SH-SY5Y (cell line): ENCODE results near the gene RNF4.

ENCODE experiments used
- GATA2 ChIP-seq: IDR thresholded peaks from 2 replicates; pipeline ENCODE4 v1.6.1; 2011; ENCODE audit warnings: mild to moderate bottlenecking, low read depth, low read length
- GATA3 ChIP-seq: IDR thresholded peaks from 2 replicates; pipeline ENCODE4 v1.6.1; 2011; ENCODE audit warnings: low read depth, mild to moderate bottlenecking, low read length, moderate library complexity

RNF4 gene

DNA sequence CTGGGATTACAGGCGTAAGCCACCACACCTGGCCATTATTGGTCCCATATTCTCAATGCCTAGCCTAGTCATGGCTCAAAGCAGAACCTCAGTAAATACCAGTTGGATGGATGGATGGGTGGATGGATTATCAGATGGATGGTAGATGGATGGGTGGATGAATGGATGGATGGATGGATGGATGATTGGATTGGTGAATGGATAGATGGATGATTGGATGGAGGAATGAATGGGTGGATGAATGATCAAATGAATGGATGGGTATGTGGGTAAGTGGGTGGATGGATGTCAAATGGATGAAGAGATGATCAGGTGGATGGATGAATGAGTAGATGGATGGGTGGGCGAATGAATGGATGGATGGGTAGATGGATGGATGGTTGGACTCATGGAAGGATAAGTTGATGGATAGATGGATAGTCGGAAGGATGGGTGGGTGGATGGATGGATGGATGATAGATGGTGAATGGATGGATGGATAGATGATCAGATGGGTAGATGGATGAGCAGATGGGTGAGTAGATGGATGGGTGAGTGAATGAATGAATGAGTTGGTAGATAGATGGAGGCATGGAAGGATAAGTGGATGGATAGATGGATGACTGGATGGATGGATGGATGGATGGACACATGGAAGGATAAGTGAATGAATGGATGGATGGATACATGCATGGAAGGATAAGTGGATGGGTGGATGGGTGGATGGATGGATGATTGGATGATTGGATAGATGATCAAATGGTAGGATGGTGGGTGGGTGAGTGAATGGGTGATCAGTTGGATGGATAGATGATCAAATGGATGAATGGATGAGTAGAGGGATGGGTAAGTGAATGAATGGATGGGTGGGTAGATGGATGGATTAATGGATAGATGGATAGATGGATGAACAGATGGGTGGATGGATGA lies 22.0 kb upstream of the RNF4 start:
- TF ChIP-seq GATA2 (no peak), GATA3 (no peak)

DNA sequence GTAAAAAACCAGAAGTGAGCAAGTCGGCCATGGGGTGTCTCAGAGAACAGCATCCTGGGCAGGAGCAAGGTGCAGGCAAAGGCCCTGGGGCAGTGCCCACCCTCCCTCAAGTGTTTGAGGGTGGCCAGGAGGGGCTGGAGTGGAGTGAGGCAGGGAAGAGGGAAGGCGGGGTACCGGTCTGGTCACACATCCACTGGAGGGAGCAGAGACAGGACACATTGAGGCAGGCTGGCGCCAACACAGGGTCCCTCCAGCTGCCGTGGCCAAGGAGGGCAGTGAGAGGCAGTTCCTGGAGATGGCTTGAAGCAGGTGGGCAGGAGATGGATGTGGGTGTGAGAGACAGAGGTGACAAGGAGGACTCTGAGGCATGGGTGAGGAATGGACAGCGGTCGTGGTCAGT lies 20.3 kb upstream of the RNF4 start:
- TF ChIP-seq GATA2, result no peak

DNA sequence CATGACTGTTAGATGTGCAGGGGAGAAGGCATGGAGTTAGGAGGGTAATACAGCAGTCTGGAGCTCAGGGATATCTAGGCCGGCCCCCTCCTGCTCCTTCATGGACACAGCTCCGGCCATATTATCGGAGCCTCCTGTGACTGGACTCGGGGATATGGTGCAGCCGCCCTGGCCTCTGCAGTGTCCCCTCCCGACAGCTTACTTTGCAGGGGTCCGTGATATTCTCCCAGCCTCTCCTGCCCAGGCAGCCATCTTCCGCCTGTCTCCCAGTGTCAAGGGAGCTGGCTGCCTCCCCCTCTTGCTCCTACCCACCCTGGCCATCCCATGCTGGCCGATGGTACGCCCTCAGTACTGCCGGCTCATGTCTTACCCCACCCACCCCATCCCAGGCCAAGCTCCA lies 19.9 kb upstream of the RNF4 start:
- no peak for TF ChIP-seq GATA3
- TF ChIP-seq GATA2, result no peak

DNA sequence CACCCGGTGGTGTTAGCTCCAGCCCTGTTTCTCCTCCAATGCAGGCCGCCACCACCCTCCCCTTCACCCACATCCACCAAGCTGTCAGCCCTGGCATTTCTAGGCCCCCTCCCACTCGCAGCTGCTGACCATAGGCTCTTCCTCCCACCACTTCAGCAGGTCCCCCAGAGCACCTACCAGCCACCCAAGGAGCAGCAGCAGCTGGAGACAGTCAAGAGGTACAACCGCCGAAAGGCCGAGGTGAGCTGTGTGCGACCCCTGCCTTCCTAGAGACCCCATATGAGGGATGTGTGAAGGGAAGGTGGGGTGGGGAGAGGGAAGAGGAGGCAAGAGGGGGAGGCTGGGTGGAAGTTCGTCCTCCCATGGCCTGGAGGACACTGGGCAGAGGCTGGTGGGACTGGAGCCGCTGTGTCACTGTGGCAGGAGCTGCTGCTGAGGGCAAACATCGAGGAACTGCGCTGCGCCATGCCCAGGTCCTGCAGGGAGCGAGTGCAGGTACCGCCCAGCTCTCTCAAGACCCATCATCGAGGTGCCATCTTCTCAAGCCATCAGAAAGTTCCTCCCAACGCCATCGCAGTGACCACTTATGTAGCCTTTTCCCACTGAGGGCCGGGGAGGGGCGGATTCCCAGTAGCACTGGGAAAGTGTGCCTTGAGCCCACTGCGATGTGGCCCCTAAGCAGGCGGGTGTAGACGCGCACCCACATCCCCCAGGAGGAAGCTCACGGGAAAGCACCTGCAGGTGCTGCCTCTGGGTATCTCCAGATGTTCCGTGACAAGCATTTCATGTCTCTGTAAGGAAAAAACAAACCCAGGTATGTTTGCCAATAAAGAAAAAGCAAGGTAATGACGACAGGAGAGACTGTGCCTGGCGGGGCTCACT lies 19.2 kb upstream of the RNF4 start:
- no peak for TF ChIP-seq GATA3
- no peak for TF ChIP-seq GATA2

- TF ChIP-seq GATA2, result no peak
- TF ChIP-seq GATA3, result no peak
Measured at GRCh38 chr4:2450394-2451035, 18.4 kb upstream of the RNF4 start.

DNA sequence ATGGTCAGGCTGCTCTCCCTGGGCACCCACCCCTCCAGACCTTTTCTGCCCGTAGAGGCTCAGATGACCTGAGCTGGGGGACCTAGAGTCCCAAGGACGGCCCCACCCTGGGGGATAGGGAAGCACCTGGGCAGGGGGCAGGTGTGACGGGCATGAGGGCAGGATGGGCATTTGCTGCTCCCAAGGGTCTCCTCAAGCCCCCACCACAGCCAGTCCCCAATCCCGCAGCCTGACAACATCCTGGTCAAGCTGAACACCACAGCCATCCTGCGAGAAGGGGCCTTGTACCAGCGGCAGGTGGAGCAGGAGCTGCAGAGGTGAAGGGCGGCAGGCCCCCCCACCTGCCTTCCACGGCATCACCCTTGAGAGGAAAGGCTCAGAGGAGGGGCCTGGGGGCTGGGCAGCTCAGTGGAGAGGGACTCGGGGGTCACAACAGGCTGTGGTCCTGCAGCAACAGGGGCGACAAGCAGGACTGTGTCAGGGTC lies 17.8 kb upstream of the RNF4 start:
- no peak for TF ChIP-seq GATA3
- no peak for TF ChIP-seq GATA2

GRCh38 chr4:2451821-2452785 lies 16.8 kb upstream of the RNF4 start:
- TF ChIP-seq GATA3, result no peak
- no peak for TF ChIP-seq GATA2

GRCh38 chr4:2457481-2458295 lies 11.2 kb upstream of the RNF4 start:
- TF ChIP-seq GATA2 (no peak), GATA3 (no peak)

- TF ChIP-seq GATA2, result peak; percentile 23; the same call in 1 of the 2 replicates
- TF ChIP-seq GATA3, result no peak
Measured at GRCh38 chr4:2458546-2459491, 10.1 kb upstream of the RNF4 start.

GRCh38 chr4:2459589-2460349 lies 9.1 kb upstream of the RNF4 start:
- no peak for TF ChIP-seq GATA2
- no peak for TF ChIP-seq GATA3

GRCh38 chr4:2461246-2461960 lies 7.5 kb upstream of the RNF4 start:
- TF ChIP-seq GATA3, result no peak
- TF ChIP-seq GATA2, result no peak
